Spleen (tissue), 11 donors: Measurements from ENCODE around the gene RPL41. TPM values are rescaled to one million over a fixed set of nuclear protein-coding genes. Genes with fewer than 3 reads are reported as not detected.

Source experiments
- DNase-seq: peaks from one replicate; pipeline ENCODE4 v3.0.0-alpha.2; 2020
- H3K27ac ChIP-seq, 8 donors: fragments of 200-600 bp; sonication (generic) in 7 of 8; 1 replicate in 4 of 8; 2 replicates in 4 of 8; pipeline versions ENCODE4 v1.5.0 to v1.8.0; 2016 to 2021; ENCODE audit warnings: inconsistent platforms in 4 of 8, mild to moderate bottlenecking in 4 of 8, moderate library complexity in 1 of 8
- H3K27me3 ChIP-seq, 7 donors: fragments of 200-600 bp; sonication (generic) in 6 of 7; replicated peaks in 1 of 7; 1 replicate in 4 of 7; 2 replicates in 3 of 7; pipeline versions ENCODE4 v1.5.0 to v1.8.0; 2016 to 2021; ENCODE audit warnings: inconsistent platforms in 3 of 7, mild to moderate bottlenecking in 1 of 7
- H3K36me3 ChIP-seq, 6 donors: fragments of 200-600 bp; sonication (generic) in 5 of 6; 1 replicate in 4 of 6; 2 replicates in 2 of 6; pipeline versions ENCODE4 v1.5.0 to v1.8.0; 2016 to 2021; ENCODE audit warnings: inconsistent platforms in 2 of 6
- H3K4me1 ChIP-seq, 6 donors: fragments of 200-600 bp; sonication (generic) in 5 of 6; 1 replicate in 3 of 6; 2 replicates in 3 of 6; pipeline versions ENCODE4 v1.5.0 to v1.8.0; 2016 to 2021; ENCODE audit warnings: inconsistent platforms in 3 of 6
- H3K4me3 ChIP-seq, 8 donors: fragments of 200-600 bp; sonication (generic) in 7 of 8; 1 replicate in 4 of 8; 2 replicates in 4 of 8; pipeline versions ENCODE4 v1.5.0 to v1.8.0; 2016 to 2021; ENCODE audit warnings: inconsistent platforms in 4 of 8, mild to moderate bottlenecking in 4 of 8, moderate library complexity in 2 of 8
- H3K9me3 ChIP-seq, 8 donors: fragments of 200-600 bp; sonication (generic) in 7 of 8; 1 replicate in 4 of 8; 2 replicates in 4 of 8; pipeline versions ENCODE4 v1.5.0 to v1.8.0; 2016 to 2021; ENCODE audit warnings: inconsistent platforms in 4 of 8
- POLR2A ChIP-seq, 3 donors: fragments of 450-650 bp; IDR thresholded peaks; one replicate each; pipeline ENCODE4 v1.5.1; 2017; ENCODE audit warnings: antibody characterized with exemption in 3 of 3, mild to moderate bottlenecking in 1 of 3
- POLR2AphosphoS5 ChIP-seq, 3 donors: sonication (generic); formaldehyde crosslinking; IDR thresholded peaks; one replicate each; pipeline ENCODE4 v1.5.1; 2017; ENCODE audit warnings: antibody characterized with exemption in 3 of 3
- WGBS, 5 donors: extraction: QIAGEN DNeasy Blood & Tissue Kit in 3 of 5; methylation state at CpG; one replicate each; pipeline versions ENCODE4 v1.1.5 to v1.1.7; 2013 to 2018; 5-methylcytosine and 5-hydroxymethylcytosine counted together
- intact Hi-C: fragments of 100-400 bp; cut with DNase I; formaldehyde crosslinking; loops from one replicate; pipeline ENCODE4 v1.15.0; 2023; ENCODE audit warnings: low total_unique reads
- polyA plus RNA-seq, 3 donors: library from polyadenylated mRNA; stranded (reverse); fragments of 200-250 nt; gene quantifications; one replicate each; pipeline ENCODE4 v1.2.1, GENCODE V29; 2013
- total RNA-seq, 7 donors: library from RNA; depleted of rRNA in 3 of 7; stranded (reverse); fragments of >200 nt in 3 of 7; fragmentation: NEBNext Ultra II Directional in 4 of 7; extraction: Animal tissue kit (Norgen Biotek cat#: 25700) in 4 of 7; gene quantifications; one replicate each; pipeline versions ENCODE4 v1.1.0 to v1.2.1, GENCODE V29; 2016 to 2021
- TF ChIP-seq, protein P1 (sequence below), 11 experiments: fragments of 200-600 bp in 7 of 11; fragments of 450-650 bp in 4 of 11; sonication (generic) in 4 of 11; IDR thresholded peaks in 8 of 11; conservative IDR thresholded peaks in 3 of 11; 1 replicate in 7 of 11; 2 replicates in 4 of 11; pipeline versions ENCODE4 v1.4.0 to v1.8.0; 2016 to 2021; ENCODE audit warnings: antibody characterized with exemption in 11 of 11, inconsistent platforms in 4 of 11, mild to moderate bottlenecking in 1 of 11
- donor health status: healthy with polysubstance abuse.
- donor health status: DM: no; HTN: no; CAD: no; lungs with moderate emphysema.
- donor health status: DM: no; HTN: no; CAD: no.
- donor health status: Bipolar disorder and iron deficiency.
- donor health status: healthy.
- donor health status: DM: no; HTN: no; CAD: no.
- donor health status: DM: yes; HTN: yes; CAD: no.

The RPL41 gene
- total and polyA plus RNA-seq, 10 donors, result 2,138 to 9,352 (median 2,800) TPM

DNA sequence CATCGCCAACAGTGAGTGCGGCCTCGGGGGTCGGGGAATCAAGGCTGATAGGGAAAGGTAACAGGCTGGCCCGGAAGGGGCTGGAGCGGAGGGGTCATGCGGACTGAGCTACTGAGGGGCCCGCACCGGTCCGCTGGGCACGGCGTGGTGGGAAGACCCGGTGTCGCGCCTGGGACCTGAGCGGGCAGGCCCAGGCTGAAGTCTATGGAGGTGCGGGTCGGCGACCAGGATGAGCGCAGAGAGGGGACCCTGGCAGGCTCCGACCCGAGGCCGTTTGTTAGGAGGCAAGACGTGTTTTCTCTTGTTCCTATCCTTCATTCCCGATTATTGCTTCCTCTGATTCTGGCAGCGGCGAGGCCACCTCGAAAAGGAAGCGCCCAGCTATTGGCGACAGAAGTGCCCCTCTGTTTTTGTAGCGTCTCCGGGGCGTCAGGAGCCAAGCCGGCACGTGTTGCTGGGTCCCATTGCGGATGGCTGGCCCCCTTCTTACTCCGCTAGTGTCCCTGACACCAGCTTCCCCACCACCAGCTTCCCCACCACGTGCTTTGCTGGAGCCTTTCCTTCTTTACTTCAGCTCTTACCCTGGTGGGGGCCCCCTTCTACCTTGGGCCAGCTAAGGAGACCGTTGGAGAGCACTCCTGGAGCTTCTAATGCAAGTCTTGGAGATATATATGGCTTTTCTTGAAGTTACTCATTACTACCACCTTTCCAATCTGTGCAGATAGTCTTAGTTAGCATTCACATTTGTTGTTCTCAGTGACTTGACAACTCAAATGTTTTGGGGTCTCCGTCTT lies 11.4 kb upstream of the RPL41 start:
- WGBS, 5 donors, result 1 to 2% (median 1%) methylated on average over 39 to 40 of the region's 40 CpGs
- peaks cover 19 to 49% (median 38%) of the 10 kb centered on the region in 6 donors for H3K4me1 ChIP-seq
- H3K36me3 ChIP-seq, result peaks cover 0 to 39% (median 35%) of the 10 kb centered on the region in 6 donors
- intact Hi-C loops, result loop anchor here (2.0 kb wide), 1 partner anchor 58 kb away; no protein-coding TSS in a partner anchor
- peak; percentile 82 for DNase-seq
- no peaks in the 10 kb centered on the region for H3K9me3 ChIP-seq
- TF ChIP-seq POLR2AphosphoS5 (IDR thresholded peaks at IDR 0.05) (no peak), POLR2A (IDR thresholded peaks at IDR 0.05) (no peak)
- TF ChIP-seq, protein P1, sequence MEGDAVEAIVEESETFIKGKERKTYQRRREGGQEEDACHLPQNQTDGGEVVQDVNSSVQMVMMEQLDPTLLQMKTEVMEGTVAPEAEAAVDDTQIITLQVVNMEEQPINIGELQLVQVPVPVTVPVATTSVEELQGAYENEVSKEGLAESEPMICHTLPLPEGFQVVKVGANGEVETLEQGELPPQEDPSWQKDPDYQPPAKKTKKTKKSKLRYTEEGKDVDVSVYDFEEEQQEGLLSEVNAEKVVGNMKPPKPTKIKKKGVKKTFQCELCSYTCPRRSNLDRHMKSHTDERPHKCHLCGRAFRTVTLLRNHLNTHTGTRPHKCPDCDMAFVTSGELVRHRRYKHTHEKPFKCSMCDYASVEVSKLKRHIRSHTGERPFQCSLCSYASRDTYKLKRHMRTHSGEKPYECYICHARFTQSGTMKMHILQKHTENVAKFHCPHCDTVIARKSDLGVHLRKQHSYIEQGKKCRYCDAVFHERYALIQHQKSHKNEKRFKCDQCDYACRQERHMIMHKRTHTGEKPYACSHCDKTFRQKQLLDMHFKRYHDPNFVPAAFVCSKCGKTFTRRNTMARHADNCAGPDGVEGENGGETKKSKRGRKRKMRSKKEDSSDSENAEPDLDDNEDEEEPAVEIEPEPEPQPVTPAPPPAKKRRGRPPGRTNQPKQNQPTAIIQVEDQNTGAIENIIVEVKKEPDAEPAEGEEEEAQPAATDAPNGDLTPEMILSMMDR (IDR thresholded peaks at IDR 0.05 in 8 of 11, conservative IDR thresholded peaks at IDR 0.05 in 3 of 11), result no peak
- H3K27ac ChIP-seq, result peak overlapping the region; percentile 83 to 94 (median 88)
- H3K27me3 ChIP-seq, result no peaks in the 10 kb centered on the region
- peak overlapping the region; percentile 80 to 93 (median 88) for H3K4me3 ChIP-seq

DNA sequence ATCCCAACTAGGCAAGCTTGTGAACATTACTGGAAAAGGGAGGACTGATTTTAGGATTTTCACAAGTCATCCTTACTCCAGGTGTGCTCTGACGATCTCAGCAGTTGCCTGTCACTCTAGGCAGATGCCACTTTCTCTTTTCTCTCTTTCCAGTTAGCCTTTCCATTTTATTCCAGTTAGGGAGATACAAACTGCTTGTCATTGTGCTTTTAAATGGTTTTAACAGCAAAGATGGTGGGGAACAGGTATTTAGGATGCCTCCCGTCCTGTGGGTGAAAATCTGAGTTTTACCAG lies 10.9 kb upstream of the RPL41 start:
- no peaks in the 10 kb centered on the region for H3K9me3 ChIP-seq
- intact Hi-C loops, result loop anchor here (2.0 kb wide), 1 partner anchor 59 kb away; no protein-coding TSS in a partner anchor
- peaks cover 19 to 49% (median 38%) of the 10 kb centered on the region in 6 donors for H3K4me1 ChIP-seq
- no peak for DNase-seq
- TF ChIP-seq POLR2AphosphoS5 (IDR thresholded peaks at IDR 0.05) (no peak), POLR2A (IDR thresholded peaks at IDR 0.05) (no peak)
- TF ChIP-seq, protein P1 (IDR thresholded peaks at IDR 0.05 in 8 of 11, conservative IDR thresholded peaks at IDR 0.05 in 3 of 11), result no peak
- peaks cover 3 to 45% (median 41%) of the 10 kb centered on the region in 6 donors for H3K36me3 ChIP-seq
- no peaks in the 10 kb centered on the region for H3K27me3 ChIP-seq
- H3K4me3 ChIP-seq, result peak overlapping the region; percentile 80 to 93 (median 88)
- H3K27ac ChIP-seq, result peak overlapping the region in 5 of 8 donors; percentile 87 to 94 (median 89)
- 21 to 33% (median 28%) methylated on average over 2 of the region's 2 CpGs for WGBS, 5 donors

DNA sequence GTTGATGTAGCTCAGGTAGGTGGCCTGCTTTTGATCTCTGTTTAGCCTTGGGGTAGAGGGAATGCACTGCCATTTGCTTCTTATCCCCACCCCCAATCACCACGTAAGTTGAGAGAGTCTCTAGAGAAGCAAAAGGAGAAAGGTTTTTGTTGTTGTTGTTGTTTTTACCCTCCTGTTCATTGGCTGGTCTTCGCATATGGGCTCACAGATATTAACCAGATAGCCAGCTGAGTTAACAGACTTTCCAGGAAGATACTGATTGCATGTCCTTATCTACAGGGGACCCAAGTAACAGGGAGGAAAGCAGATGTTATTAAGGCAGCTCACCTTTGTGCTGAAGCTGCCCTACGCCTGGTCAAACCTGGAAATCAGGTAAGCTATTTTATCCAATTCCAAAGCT lies 9.2 kb upstream of the RPL41 start:
- intact Hi-C loops, result no loop called here
- H3K4me1 ChIP-seq, result peaks cover 19 to 43% (median 38%) of the 10 kb centered on the region in 6 donors
- no peak for DNase-seq
- H3K4me3 ChIP-seq, result no peak overlapping the region
- H3K27ac ChIP-seq, result no peak overlapping the region
- H3K9me3 ChIP-seq, result no peaks in the 10 kb centered on the region
- 88 to 93% (median 91%) methylated on average over 3 of the region's 3 CpGs for WGBS, 5 donors
- H3K36me3 ChIP-seq, result peaks cover 5 to 62% (median 58%) of the 10 kb centered on the region in 6 donors
- no peaks in the 10 kb centered on the region for H3K27me3 ChIP-seq
- TF ChIP-seq POLR2A (IDR thresholded peaks at IDR 0.05), result no peak
- TF ChIP-seq, protein P1 (IDR thresholded peaks at IDR 0.05 in 8 of 11, conservative IDR thresholded peaks at IDR 0.05 in 3 of 11), result no peak
- no peak for TF ChIP-seq POLR2AphosphoS5 (IDR thresholded peaks at IDR 0.05)

DNA sequence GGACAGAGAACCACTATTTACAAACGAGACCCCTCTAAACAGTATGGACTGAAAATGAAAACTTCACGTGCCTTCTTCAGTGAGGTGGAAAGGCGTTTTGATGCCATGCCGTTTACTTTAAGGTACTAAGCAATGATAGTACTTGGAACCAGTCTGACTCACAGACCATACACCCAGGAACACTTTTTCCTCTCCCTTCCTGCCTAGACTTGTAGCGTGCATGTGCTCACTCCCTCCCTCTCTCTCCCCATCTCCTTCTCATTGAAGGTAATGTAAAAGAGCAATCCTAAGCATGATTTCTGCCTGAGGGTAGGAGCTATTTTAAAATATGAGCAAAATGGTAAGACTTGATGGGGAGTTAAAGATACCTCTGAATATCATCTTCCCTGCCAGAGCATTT lies 5.9 kb upstream of the RPL41 start:
- H3K36me3 ChIP-seq, result peaks cover 5 to 83% (median 73%) of the 10 kb centered on the region in 6 donors
- no peak for DNase-seq
- intact Hi-C loops, result no loop called here

More for the DNA sequence above, 5.9 kb upstream of the RPL41 start:
- TF ChIP-seq POLR2AphosphoS5 (IDR thresholded peaks at IDR 0.05) (no peak), POLR2A (IDR thresholded peaks at IDR 0.05) (no peak)
- TF ChIP-seq, protein P1 (IDR thresholded peaks at IDR 0.05 in 8 of 11, conservative IDR thresholded peaks at IDR 0.05 in 3 of 11), result no peak
- no peaks in the 10 kb centered on the region for H3K27me3 ChIP-seq
- no peak overlapping the region for H3K4me3 ChIP-seq
- WGBS, 5 donors, result 83 to 93% (median 89%) methylated on average over 5 of the region's 5 CpGs
- no peak overlapping the region for H3K27ac ChIP-seq
- peaks cover 9 to 24% (median 20%) of the 10 kb centered on the region in 6 donors for H3K4me1 ChIP-seq
- H3K9me3 ChIP-seq, result no peaks in the 10 kb centered on the region
